Hippocampal formation (tissue), 2 donors: ENCODE data around the gene STAP2.

ENCODE experiments used
- DNase-seq, 2 donors: peaks; one replicate each; lab custom pipeline; 2025; lab: John Stamatoyannopoulos, UW

Gene STAP2

DNA sequence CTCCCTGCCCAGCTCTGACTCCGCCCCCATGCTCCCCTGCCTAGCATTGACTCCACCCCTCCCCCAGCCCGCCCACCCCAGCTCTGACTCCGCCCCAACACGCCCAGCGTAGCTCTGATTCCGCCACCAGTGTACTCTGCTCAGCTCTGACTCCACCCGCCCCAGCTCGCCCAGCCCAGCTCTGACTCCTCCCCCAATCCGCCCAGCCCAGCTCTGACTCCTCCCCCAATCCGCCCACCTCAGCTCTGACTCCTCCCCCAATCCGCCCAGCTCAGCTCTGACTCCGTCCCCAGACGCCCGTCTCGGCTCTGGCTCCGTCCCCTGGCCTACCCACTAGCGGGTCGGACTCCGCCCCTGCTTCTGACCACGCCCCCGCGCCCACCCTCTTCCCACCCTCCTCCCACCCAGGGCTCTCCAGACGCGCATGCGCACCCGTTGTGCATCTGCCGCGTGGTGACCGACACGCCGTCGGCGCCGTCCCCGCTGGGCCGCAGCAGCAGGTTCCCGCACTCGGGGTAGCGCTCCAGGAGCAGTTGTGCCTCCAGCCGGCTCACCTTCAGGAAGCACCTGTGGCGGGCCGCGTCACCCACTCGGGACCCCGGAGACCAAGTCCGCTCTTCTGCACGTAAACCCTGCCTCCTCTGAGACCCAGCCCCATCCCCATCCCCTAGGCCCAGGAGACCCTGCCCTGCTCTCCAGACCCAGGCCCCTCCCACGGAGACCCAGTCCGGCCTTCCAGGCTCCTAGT, 10.2 kb downstream of the STAP2 start:
- DNase-seq = peak; percentile 93

DNA sequence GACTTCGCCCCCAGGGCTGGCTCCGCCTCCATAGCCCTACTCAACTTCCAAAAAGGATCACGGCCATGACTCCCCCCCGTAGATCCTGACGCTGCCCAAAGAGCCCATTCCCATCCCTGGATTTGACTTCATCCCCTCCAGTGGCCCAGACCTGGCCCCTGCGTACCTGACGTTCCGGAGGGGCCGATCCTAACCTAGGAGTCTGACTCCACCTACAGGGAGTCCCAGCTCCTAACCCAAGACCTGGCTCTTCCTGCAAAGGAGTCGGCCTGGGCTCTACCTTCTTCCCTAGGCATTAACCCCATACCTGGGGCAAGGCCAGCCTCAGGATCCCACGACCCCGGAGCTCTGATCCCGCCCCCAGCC, 10.8 kb downstream of the STAP2 start:
- no peak for DNase-seq

DNA sequence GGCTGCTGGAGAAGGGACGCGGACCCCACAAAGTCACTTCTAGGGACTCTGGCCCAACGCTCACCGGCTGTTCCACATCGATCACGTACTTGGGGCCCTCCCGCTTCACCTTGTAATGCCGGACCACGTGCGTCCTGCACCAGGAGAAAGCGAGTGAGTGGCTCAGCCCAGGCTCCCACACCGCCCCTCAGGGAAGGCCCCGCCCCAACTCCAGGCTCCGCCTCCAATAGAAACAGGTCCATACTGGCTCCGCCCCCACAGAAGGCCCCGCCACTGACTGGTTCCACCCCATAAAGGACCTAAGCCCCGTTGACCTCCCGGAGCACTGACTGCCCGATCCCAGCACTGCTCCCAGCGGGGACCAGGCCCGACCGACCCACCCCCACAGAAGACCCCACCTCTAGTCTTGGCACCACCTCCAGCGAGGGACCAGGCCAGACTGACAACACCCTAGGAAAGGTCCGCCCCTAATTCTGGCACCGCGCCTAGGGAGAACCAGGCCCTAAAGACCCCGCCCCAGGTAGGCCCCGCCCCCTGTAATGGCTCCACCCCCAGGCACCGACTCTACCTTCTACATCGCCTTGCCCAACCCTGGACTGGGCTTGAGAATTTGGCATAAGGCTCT, 11.3 kb downstream of the STAP2 start:
- peak in 1 of 2 donors; percentile 10 for DNase-seq

DNA sequence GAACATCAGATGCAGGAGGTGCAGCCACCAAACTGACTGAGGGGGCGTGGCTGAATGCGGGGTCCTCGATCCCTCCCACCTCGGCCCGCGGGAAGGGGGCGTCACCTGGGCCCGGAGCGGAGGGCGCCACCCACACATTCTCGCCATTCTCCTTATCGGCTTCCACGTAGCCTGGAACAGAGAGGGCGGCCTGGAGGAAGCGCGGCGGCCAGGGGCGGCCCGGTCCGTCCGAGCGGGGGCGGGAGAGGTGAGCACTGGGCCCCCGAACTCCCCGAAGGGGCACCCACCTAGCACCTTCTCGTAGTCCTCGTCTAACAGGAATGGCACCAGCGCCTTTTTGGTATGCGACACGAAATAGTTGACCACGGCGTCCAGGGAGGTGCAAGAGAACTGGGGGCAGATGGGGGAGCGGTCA, 11.8 kb downstream of the STAP2 start:
- DNase-seq = no peak

DNA sequence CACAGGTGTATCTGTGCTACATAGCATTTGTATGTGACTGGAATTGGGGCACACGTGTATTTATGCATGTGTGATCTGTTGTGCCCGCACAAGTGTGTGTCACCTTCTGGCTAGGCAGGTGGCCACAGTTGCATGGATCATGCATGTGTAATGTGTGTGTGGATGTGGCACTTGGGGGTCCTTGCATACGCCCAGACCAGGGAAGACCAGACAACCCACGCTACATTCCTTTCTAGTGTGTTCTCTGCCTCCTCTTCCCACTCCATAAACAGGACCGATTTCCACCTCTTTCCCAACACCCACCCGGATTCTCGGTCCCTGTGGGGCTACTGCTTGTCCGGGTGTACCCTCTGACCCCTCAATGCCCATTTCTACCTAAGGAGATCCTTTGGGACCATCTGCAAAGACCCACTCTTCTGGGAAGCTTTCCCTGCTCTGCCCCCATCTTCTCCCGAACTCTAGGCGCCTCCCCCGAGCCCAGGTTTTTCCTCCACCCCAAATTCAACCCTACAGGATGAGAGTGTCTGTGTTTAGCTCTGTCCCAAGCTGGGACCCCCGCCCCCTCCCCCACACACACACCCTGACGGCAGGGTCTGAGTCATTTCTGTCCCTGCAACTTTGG, 12.3 kb downstream of the STAP2 start:
- no peak for DNase-seq

DNA sequence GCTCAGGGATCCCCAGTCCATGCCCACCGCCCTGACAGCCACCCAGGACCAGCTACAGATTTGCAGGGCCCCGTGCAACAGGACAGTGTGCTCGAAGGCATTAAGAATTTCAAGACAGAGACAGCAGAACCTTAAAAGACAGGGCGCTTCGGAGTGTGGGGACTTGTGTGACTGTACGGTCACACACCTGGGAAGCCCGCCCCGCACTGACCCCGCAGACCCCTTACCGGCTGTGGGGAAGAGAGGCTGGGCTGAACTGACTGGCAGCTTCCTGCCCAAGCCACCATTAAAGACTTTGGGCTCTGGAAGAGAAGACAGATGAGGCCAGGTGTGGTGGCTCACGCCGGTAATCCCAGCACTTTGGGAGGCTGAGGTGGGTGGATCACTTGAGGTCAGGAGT, 14.4 kb downstream of the STAP2 start:
- no peak for DNase-seq

DNA sequence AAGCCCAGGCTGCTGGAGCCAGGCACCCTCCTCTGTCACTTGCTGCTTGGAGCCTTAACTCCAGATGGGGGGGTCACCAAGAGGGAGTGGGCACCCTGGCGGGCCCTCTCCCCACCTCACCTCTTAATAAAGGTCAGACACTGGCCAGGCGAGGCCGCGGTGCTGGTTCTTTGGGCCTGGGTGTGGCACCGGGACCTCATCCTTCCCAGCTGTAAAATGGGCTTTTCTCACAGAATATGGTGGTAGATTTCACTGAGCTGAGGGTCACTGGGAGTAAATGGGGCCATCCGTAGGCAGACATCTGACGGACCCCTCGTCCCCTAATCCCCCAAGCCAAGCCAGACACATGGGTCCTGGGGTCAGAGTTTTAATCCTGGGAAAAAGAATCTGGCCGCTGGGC, 14.9 kb downstream of the STAP2 start:
- no peak for DNase-seq

DNA sequence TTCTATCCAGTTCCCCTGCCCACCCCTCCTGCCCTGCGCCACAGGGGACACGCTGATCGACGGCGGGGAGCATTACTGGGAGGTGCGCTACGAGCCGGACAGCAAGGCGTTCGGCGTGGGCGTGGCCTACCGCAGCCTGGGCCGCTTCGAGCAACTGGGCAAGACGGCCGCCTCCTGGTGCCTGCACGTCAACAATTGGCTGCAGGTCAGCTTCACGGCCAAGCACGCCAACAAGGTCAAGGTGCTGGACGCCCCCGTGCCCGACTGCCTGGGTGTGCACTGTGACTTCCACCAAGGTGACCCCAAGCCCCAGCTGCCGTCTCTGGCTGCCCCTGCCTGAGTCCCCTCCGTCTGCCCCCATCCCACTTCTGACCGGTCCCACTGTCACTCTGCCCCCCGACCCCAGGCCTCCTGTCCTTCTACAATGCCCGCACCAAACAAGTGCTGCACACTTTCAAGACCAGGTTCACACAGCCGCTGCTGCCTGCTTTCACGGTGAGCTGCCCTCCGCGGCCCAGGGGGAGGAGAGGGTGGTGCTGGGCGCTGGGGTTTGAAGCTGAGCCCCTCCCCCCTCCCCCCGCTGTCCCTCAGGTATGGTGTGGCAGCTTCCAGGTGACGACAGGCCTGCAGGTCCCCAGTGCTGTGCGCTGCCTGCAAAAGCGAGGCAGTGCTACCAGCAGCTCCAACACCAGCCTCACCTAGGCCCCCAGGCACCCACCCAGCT, 15.5 kb downstream of the STAP2 start:
- no peak for DNase-seq

DNA sequence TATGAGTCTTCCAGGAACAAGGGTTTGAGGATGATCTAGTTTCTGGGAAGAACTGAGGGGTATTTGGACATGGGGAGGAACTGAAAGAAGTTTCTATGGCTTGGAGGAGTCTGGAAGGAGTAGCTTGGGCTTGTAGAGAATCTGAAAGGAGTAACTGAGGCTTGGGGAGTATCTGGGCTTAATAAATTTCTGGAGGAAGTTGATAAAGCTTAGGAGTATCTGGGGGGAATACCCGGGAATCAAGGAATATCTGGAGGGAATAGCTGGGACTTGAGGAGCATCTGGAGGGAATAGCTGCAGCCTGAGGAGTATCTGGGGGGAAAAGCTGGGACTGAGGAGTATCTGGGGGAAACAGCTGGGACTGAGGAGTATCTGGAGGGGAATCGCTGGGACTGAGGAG, 18.2 kb downstream of the STAP2 start:
- DNase-seq = no peak

DNA sequence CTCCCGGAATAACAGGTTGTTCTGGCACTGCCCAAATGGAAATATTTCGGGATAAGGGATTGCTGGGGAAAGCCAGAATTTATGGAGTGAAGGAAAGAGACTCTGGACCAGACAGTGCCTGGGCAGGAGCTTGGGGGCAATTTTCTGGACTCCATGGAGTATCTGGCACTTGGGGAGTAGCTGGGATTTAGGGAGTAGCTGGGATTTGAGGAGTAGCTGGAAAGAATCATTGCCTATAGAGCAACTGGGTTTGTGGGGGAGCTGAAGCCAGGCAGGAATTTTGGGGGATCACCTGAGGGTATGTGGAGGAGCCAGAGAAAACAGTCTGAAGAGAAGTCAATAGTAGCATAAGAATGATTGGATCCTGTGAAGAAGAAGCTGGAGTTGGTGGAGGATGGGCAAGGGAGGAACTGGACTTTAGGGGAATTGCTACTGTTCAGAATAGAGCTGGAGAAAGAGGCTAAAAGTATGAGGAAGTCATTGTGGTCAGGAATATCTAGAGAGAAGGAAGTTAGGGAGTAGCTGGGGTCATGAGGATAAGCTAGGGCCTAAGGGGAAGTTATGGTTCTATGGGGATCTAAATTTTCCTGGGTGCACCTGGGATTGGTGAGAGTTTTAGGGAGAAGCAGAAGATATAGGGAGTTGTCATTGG, 19.4 kb downstream of the STAP2 start:
- DNase-seq = no peak

DNA sequence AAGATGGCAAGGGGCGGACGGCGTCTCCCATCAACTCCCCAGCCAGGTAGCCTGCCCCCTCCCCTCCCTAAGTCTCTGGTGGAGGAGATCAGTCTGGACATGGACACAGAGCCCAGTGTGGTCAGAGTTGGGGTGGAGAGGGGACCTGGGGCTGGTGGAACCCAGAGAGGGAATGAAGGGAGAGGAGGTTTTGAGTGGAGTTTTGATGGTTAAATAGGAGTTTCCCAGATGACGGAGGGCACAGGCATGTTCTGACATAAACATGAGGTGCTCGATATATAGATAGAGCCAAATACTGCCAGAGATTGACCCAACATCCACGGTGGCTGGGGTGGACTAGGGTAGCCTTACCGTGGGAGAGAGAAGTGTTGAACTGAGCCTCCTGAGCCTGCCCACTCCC, 20.2 kb downstream of the STAP2 start:
- no peak for DNase-seq

DNA sequence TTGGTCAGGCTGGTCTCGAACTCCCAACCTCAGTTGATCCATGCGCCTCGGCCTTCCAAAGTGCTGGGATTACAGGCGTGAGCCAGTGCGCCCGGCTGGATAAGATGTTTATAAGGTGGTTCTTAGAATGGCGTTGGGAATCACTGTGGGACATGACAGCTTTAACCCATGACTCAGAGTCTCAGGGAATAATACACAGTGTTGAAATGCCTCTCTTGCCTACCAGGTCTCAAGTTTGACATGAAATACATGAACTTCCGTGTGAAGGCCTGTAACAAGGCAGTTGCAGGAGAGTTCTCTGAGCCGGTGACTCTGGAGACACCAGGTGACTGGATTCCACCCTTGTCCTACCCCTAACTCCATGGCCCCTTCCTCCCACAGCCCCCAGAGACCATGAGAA, 21.7 kb downstream of the STAP2 start:
- no peak for DNase-seq

DNA sequence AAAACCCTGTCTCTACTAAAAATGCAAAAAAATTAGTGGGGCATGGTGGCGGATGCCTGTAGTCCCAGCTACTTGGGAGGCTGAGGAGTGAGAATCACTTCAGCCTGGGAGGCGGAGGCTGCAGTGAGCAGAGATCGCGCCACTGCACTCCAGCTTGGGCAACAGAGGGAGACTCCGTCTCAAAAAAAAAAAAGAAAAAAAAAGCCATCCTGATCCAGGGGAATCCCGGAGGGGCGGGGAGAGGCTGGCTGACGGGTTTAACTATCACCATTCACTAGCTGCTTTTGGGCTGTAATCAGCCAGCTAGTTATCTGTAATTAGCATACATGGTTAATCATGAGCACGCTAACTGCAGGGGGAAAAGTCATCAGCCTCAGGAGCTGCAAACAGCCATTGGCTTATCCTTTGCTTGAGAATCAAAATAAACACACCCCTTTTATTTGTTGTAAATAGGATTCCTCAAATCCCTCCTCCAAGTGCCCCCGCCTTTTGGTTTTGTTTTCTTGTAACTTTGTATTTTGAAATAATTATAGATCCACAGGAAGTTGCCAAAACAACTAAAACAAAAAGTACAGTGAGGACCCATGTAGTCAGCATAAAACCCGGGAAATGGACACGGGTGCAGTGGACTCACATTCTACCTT, 24.7 kb downstream of the STAP2 start:
- no peak for DNase-seq

DNA sequence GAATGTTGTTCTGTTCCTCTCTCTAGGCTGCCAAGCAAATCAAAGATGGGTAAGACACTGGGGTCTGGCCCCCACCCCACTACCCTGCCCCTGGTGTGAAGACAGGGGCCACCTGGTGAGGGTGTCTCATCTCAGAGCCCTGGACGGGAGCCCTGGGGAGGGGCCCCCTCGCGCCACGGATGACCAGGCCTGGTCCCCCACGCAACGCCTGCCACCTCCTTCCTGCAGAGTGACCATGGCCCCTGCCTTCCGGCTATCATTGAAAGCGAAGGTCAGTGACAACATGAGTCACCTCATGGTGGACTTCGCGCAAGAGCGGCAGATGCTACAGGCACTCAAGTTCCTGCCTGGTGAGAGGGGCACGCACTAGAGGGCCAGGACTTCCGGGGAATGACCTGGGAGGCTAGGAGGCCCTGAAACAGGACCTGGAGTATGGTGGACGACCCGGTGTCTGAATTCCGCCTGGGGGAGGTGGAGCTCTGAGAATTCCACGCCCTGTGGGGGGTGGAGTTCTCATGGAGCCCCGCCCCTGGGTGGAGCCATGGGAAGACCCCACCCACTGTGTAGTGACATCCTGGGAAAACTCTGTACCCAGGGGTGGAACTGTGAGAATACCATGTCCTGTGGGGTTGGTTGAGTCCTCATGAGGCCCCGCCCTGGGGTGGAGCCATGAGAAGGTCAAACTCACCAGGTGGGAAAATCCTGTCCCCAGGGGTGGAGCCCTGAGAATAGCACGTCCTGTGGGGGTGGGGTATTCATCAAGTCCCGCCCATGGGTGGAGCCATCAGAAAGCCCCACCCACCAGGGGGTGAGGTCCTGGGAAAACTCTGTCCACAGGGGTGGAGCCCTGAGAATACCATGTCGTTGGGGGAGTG, 28.1 kb downstream of the STAP2 start:
- DNase-seq = no peak

DNA sequence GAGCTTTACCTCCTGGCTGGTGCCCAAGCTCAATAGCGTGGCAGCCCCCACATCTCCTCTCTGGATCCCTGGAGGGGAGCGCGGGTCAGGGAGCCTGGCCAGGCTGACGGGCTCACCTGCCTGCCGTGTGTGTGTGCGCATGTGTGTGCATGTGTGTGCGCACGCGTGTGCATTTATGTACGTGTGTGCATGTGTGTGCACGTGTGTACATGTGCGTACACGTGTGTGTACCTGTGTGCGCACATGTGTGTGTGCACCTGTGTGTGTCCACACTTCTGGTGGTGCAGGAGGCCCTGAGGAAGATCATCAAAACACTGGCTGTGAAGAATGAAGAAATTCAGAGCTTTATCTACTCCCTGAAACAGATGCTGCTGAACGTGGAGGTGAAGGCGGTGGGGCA, 33.0 kb downstream of the STAP2 start:
- DNase-seq = no peak

DNA sequence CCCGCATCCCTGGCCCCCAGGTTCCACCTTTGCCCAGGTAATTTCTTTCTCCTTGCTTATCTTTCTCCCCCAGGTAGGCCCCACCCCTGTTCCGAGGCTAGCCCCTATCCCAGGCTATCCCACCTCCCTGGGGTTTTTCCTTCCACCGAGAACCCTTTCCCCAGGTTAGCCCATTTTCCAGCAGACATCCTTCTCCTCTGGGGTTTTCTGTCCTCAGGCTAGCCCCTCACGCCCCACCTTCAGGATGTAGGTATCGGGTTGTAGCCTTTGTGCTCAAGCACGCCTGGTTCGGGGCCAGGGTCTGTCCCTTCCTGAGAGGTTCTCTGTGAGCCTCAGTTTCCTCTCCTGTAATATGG, 33.4 kb downstream of the STAP2 start:
- DNase-seq = no peak

DNA sequence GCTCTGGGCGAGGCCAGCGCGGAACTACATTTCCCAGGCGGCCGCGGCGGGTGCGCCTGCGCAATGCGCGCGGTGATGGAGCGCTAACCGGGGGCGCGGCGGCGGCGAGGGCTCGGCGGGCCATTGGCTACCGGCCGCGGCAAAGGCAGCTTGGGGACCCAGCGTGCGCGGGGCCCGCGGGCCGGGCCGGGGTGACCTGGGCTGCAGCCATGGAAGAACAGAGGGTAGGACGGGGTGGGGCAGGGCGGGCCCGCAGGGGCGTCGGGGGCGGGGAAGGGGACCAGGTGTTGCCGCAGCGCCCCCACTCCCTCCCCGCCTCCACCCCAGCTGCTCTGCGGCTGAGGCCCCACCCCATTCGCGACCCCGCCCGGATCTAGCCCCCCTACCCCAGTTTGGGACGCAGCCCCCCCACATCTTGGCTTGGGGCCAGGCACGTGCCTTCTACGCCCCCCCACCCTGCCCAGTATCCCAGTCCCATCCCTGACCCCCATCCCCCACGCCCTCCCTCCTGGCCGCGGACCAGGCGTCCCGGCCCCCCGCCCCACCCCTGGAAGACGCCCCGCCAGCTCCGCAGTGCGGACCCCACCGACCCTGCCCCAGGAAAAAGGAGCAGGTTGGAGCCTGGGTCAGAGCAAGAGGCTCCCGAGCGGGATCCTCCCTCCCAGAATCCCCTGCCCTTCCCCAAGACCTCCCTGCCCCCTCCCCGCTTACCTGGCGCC, 33.9 kb downstream of the STAP2 start, which contains the start of gene FSD1:
Gene FSD1, plus strand, starts transcription at position 61 of the 719 bp plus-strand sequence. Its CDS starts 149 bp downstream, at position 210.
- DNase-seq = peak in 1 of 2 donors; percentile 40

DNA sequence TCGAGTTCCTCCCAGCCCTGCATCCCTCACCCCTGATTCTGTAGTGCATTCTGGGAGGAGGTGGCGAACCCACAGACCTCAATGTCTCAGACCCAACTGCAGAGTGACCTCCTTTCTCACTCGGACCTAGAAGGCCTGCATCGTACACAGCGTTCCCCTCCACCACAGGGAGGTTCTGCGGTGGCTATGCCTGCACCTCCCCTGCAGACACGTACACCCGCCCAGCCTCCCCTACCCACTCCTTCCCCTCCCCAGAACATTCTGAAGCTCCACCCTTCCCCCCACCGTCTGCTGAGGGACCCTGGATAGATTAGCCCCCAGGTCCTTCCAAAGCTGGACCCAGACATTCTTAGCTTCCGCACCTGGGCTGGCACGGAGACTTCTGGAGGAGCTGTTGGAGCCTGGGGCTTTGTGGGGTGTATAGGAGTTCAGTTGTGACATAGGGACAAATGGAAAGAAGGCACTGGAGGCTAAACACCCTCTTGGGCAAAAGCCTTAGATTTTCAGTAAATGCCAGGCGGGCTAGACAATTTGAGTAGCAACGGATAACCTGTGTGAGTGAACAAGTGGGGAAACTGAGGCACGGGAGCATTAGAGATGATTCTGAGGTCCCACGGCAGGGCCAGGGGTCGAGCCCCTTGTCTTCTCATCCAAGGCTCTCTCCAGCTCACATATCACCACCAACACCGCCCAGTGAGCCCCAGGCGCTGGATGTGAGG, 34.6 kb downstream of the STAP2 start:
- DNase-seq = no peak

DNA sequence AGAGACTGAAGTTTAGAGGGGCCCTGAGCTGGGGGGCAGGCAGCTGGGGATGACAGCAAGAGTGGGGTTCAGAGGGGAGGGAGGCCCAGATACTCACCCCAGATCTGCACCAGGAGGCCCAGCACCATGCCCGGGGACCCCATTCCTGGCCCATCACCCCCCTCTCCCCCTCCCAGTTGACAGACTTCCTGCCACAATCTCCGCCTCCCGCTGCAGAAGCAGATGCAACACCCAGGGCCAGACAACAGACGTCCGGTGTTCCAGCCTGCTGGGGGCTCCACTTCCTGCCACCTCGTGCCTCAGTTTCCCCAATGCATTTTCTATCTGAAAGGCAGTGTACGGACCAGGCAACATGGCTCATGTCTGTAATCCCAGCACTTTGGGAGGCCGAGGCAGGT, 36.4 kb downstream of the STAP2 start, which contains the start of gene TMIGD2:
Gene TMIGD2, minus strand, starts transcription at position 147 of the 398 bp plus-strand sequence. Its CDS starts 4 bp downstream, at position 143.
- no peak for DNase-seq
